Measurements from ENCODE around the gene RTCA.
"Not testable (repeated sequence)": the region's sequence is repeated elsewhere in the genome, so short reads cannot be mapped to it uniquely, and the experiment has no call there.

The RTCA gene

GRCh38 chr1:100261686-100262085 lies 4.3 kb upstream of the RTCA start:
- no peak for DNase-seq

GRCh38 chr1:100264081-100264480 lies 1.9 kb upstream of the RTCA start:
- not testable (repeated sequence) for DNase-seq

- DNase-seq = no peak
Observed at GRCh38 chr1:100265562-100265930, 470 bp upstream of the RTCA start.

- DNase-seq = no peak
Observed at GRCh38 chr1:100266741-100267140, 725 bp downstream of the RTCA start.

- no peak for DNase-seq
Observed at GRCh38 chr1:100267284-100267683, 1.3 kb downstream of the RTCA start.

- no peak for DNase-seq
Observed at GRCh38 chr1:100268202-100268601, 2.2 kb downstream of the RTCA start.

GRCh38 chr1:100277866-100278265 lies 11.8 kb downstream of the RTCA start:
- peak; percentile 43 for DNase-seq

GRCh38 chr1:100279358-100279923 lies 13.4 kb downstream of the RTCA start:
- DNase-seq = no peak

- no peak for DNase-seq
Observed at GRCh38 chr1:100279954-100280682, 14.1 kb downstream of the RTCA start.

GRCh38 chr1:100284591-100284990 lies 18.6 kb downstream of the RTCA start:
- DNase-seq = no peak

- no peak for DNase-seq
Observed at GRCh38 chr1:100287162-100287561, 21.1 kb downstream of the RTCA start.

- no peak for DNase-seq
Observed at GRCh38 chr1:100290291-100290690, 24.3 kb downstream of the RTCA start.

- no peak for DNase-seq
Observed at GRCh38 chr1:100292711-100293110, 26.7 kb downstream of the RTCA start.

- DNase-seq = no peak
Observed at GRCh38 chr1:100296140-100296539, 30.1 kb downstream of the RTCA start.

- DNase-seq = not testable (repeated sequence)
Observed at GRCh38 chr1:100296997-100297396, 31.0 kb downstream of the RTCA start.

- DNase-seq = no peak
Observed at GRCh38 chr1:100298512-100298911, 32.5 kb downstream of the RTCA start.

GRCh38 chr1:100299521-100300222 lies 33.7 kb downstream of the RTCA start:
- no peak for DNase-seq

GRCh38 chr1:100300691-100301090 lies 34.7 kb downstream of the RTCA start:
- no peak for DNase-seq

- DNase-seq = no peak
Observed at GRCh38 chr1:100302739-100303138, 36.7 kb downstream of the RTCA start.

- DNase-seq = no peak
Observed at GRCh38 chr1:100304227-100304626, 38.2 kb downstream of the RTCA start.

GRCh38 chr1:100304921-100305320 lies 38.9 kb downstream of the RTCA start:
- DNase-seq = no peak

- DNase-seq = no peak
Observed at GRCh38 chr1:100305954-100306353, 39.9 kb downstream of the RTCA start.

- no peak for DNase-seq
Observed at GRCh38 chr1:100306735-100307313, 40.8 kb downstream of the RTCA start.

- DNase-seq = no peak
Observed at GRCh38 chr1:100308777-100309176, 42.8 kb downstream of the RTCA start.

Measured in CD4-positive, alpha-beta T cell treated with Interleukin-6 for 4 hours (primary cell).